Activated CD8-positive, alpha-beta memory T cell treated with anti-CD3 and anti-CD28 coated beads, Interleukin-2, amount 50 U/mL, for 1 hour (primary cell): ENCODE measurements around the gene LITAF.

ENCODE experiments used
- DNase-seq: peaks from one replicate; pipeline ENCODE4 v3.0.0-alpha.2; 2020; ENCODE audit errors: extremely low read depth

Gene LITAF

GRCh38 chr16:11586856-11587642 is at the start of gene LITAF:
TSS of gene LITAF (minus strand) at chr16:11586919. CDS start at chr16:11556730, 30,189 bp downstream.
- DNase-seq: no peak

GRCh38 chr16:11636172-11636721 is 49.5 kb upstream of the LITAF start:
- no peak for DNase-seq

- no peak for DNase-seq
Measured at GRCh38 chr16:11635679-11636171, 49.0 kb upstream of the LITAF start.

GRCh38 chr16:11635113-11635652 is 48.5 kb upstream of the LITAF start:
- no peak for DNase-seq

GRCh38 chr16:11634312-11634711 is 47.6 kb upstream of the LITAF start:
- DNase-seq: no peak

- DNase-seq: no peak
Measured at GRCh38 chr16:11633113-11633512, 46.4 kb upstream of the LITAF start.

- no peak for DNase-seq
Measured at GRCh38 chr16:11632455-11632939, 45.8 kb upstream of the LITAF start.

- DNase-seq: no peak
Measured at GRCh38 chr16:11631214-11631613, 44.5 kb upstream of the LITAF start.

- no peak for DNase-seq
Measured at GRCh38 chr16:11630768-11631056, 44.0 kb upstream of the LITAF start.

GRCh38 chr16:11630046-11630767 is 43.5 kb upstream of the LITAF start:
- DNase-seq: no peak

GRCh38 chr16:11629071-11630030 is 42.6 kb upstream of the LITAF start:
- no peak for DNase-seq

GRCh38 chr16:11627822-11628457 is 41.2 kb upstream of the LITAF start:
- DNase-seq: no peak

GRCh38 chr16:11627292-11627663 is 40.6 kb upstream of the LITAF start:
- DNase-seq: no peak

- no peak for DNase-seq
Measured at GRCh38 chr16:11626657-11627291, 40.1 kb upstream of the LITAF start.

GRCh38 chr16:11625769-11626168 is 39.0 kb upstream of the LITAF start:
- DNase-seq: no peak

- no peak for DNase-seq
Measured at GRCh38 chr16:11624636-11625607, 38.2 kb upstream of the LITAF start.

- no peak for DNase-seq
Measured at GRCh38 chr16:11624205-11624604, 37.5 kb upstream of the LITAF start.

GRCh38 chr16:11621920-11622651 is 35.4 kb upstream of the LITAF start:
- DNase-seq: peak; percentile 49

GRCh38 chr16:11621539-11621919 is 34.8 kb upstream of the LITAF start:
- no peak for DNase-seq
